ENCODE data around the gene FARP1. TPM values are rescaled to one million over a fixed set of nuclear protein-coding genes. Genes with fewer than 3 reads are reported as not detected.

FARP1 gene
- total RNA-seq, 1 donor from 2014 or later = 14.9 TPM

DNA sequence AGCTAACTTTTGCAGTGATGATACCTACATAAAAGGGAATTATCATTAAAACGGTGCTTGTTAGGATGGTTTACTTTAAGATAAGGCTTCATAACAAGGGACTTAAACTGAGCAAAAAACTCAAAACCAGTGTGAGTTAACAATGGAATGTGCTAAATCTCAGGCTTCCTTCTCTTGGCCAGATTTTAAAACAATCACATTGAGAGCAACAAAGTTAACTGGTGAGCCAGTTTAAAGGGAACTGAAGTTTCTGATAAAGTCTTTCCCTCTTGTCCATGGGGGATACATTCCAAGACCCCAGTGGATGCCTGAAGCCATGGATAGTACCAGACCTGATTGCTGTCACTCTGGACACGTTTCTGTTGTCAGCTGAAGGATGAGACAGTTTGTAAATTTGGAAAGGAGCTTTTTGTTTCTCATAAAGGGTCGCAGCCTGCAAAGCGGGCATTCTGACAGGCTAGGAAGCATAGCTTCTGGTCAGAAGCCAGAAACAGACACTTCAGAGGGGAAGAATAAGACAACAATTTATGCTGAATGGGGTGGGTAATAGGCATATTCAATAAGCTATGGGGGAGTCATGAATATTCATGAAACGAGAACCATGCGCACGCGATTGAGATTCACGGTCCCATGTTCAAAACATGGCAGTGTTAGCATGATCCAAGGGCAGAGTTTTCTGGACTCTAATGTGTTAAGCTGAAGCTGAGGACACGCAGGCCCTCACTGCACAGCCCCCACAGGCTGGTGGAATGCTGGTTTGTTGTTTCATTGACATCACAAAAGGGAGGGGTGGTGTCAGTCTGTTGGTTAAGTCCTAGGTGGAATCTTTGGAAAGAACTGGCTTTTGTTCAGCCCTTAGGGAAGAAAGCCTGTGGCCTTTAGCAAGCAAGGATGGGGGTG lies 184.7 kb downstream of the FARP1 start:
- no peak for DNase-seq (ENCODE audit: low read depth in 2 of 2)

DNA sequence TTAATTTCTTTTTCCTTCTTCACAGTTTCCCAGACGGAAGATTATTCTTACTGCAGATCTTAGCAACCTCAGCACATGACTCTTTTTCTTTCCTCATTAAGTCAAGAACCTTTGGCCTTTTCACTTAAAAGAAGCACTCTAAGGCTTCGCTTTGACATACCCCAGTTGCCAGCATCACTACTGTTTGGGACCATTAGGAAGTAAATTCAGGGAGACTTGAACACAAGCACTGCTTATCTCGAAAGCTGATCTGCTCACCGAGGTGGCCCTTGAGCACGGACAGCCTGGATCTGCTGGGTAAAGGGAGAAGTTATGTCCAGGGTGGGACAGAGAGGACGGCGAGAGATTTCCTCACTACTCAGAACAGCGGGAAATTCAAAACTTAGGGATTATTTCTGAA lies 185.6 kb downstream of the FARP1 start:
- DNase-seq (ENCODE audit: low read depth in 2 of 2) = no peak

DNA sequence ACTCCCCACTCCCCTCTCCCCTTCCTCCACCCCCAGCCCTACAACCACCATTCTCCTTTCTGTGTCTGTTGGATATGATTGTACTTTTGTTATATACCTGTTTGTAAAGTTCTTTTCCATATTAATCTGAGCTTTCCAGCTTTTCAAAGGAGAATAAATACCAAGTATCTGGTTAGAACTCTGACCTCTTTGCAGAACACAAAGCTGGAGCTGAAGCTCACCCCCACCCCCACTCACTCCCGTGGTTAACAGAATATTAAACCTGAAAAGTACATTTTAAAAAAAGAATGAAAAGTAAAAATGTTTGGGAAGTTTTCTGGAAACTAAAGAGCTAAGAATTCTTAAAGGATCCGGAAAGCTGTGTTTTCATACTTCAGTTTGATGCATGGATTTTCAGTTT lies 189.3 kb downstream of the FARP1 start:
- DNase-seq (ENCODE audit: low read depth in 2 of 2) = no peak

DNA sequence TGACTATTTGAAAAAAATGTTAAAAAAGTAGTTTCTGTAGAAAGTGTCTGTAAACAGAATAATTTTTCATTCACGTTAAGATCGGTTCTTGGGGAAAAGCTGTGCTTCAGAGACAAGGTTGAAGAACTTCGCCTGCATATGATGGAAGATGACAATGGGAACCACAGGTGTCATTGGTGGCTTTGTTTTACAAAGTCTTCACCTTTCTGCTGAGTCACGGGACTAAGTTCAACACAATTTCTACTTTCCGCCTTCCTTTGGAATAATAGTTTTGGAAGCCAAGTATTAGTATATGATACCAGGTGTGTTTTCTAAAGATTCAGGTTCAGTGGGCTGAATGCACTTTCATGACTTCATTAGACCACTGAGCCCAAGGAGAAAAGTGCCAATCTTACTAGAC lies 189.8 kb downstream of the FARP1 start:
- no peak for DNase-seq (ENCODE audit: low read depth in 2 of 2)

DNA sequence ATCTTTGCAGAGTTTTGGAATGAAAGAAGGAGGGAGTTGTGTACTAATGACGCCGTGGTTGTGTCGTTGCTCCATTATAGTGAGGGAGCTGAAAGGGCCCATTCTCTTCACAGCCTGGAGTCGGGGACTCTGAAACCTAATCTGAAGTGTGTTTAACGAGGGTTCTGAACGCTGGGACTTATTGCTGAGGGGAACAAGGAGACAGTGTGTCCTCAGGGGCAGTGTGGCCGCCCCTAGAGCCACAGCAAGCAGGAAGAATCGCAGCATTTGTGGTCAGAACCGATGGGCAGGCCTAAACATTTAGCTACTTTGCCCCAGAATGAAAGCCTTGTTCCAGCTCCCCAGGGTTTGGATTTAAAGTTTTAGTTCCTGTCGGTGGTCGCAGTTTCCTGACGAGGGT lies 190.6 kb downstream of the FARP1 start:
- no peak for DNase-seq (ENCODE audit: low read depth in 2 of 2)

DNA sequence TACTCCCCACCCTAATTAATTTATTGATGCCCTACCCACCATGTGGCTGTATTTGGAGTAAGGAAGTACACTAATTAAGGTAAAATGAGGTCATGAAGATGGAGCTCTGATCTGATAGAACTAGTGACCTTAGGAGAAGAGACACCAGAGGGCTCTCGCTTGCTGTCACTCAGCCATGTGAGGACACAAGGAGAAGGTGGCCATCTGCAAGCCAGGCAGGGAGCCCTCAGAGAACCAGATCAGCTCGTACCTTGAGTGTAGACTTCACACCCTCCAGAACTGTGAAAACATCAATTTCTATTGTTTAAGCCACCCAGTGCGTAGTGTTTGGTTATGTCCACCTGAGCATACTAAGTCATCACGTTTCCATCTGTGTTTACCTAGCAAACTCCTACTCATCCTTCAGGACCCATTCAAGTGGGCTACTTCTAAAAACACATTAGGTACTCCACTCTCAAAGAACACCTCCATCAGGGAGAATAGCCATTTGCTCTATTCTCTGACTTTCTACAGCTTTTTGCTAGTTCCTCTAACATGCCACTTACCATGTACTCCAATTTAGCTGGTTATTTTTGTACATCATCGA lies 191.8 kb downstream of the FARP1 start:
- DNase-seq (ENCODE audit: low read depth in 2 of 2) = no peak

DNA sequence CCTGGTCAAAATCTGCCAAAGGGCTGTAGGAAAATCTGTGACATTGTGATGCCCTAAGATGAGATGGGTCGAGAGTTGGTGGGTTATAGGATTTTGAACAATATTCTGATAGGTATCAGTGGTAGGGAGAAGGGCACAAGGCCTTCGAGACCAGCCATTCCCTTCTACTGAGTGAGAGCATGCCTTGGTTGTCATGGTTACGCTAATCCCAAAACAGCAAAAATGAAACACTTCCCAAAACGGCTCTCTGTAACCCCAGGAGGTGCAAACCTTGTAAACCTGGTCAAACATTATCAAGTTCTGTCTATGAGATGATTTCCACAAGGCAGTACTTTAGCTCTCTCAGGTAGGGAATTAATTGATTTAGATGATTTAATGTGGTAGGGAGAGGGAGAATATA lies 192.8 kb downstream of the FARP1 start:
- DNase-seq (ENCODE audit: low read depth in 2 of 2) = no peak

DNA sequence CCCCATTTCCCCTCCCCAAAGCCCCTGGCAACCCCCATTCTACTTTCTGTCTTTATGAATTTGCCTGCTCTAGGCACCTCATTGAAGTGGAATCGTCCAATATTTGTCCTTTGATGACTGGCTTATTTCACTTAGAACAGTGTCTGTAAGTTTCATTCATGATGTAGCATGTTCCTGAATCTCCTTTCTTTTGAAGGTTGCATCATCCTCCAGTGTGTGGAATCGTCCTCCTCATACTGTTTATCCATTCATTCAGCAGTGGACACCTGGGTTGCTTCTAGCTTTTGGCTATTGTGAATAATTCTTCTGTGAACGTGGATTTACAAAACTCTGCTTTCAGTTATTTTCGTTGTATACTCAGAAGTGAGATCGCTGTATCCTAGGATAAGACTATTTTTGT lies 195.4 kb downstream of the FARP1 start:
- DNase-seq (ENCODE audit: low read depth in 2 of 2) = no peak

DNA sequence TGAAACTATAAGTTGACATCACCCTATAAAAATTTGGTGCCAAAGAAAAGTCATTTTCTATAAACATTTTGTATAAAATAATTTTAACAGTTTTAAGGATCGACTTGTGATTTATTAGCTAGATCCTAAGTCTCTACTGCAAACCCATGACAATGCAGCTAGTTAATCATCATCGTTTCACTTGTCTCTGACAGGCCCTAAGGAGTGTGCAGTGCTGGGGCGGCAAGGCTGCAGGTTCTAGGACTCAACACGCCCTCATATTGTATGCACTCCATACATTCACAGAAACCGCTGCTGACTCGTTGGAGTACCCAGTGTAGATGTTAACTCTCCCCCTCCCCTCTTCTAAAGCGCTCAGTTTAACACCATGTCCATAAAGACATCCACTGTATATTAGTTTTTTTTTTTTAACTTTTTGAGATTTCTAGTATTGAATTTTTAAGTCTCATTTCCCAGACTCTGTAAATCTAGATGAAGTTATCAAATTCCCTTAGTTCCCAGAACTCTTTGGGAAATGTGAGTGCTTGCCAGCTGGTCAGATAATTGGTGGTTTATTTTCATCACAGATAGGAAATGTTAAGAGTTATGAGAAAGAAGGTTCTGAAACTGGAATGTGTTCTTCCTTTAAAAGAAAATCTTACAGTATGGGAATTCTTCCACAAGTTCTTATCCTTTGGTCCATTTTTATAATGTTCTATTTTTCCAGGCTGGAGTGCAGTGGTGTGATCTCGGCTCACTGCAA lies 197.0 kb downstream of the FARP1 start:
- DNase-seq (ENCODE audit: low read depth in 2 of 2) = no peak

DNA sequence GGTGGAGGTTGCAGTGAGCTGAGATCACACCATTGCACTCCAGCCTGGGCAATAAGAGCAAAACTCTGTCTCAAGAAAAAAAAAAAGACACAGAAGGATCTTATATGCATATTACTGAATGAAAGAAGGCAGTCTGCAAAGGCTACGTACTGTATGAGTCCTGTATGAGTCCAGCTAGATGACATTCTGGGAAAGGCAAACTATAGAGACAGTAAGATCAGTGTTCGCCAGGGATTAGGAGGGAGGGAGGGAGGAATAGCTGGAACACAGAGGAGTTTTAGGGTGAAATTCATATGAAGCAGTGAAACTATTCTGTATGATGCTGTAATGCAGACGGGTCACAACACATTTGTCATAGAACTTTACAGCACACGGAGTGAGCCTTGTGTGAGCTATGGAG lies 200.1 kb downstream of the FARP1 start:
- no peak for DNase-seq (ENCODE audit: low read depth in 2 of 2)

DNA sequence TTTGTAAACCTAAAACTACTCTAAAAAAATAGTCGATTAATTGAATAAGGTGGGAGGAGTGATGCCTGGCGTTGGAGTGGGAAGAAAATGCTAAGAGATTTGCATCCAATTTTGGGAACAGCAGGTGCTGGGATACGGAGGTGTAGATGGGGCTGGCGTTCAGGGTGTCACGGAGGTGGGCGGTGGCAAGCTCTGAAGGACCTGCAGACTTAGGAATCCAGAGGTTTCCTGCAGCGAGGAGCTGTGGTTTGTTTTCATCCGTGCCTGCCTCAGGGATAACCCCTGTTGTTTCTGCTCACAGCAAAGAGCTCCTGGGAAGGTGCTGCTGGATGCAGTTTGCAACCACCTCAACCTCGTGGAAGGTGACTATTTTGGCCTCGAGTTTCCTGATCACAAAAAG lies 200.6 kb downstream of the FARP1 start:
- no peak for DNase-seq (ENCODE audit: low read depth in 2 of 2)

DNA sequence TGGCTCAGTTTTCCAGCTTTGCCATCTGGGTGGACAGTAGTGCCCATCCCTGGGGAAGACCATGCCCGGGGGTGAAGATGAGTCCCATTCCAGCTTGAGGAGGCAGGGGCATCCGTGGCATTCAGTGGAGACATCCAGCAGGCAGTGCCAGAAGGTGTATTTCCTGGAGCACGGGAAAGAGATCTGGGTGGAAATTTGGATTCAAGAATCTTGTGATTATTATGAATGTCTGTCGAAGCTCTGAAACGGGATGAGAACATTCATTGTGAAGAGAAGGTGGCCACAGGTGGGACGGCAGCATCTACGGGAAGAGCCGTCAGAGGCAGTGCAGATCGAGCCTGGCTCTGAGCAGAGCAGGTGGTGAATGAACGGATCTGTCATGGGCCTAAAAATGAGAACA lies 201.5 kb downstream of the FARP1 start:
- DNase-seq (ENCODE audit: low read depth in 2 of 2) = no peak

DNA sequence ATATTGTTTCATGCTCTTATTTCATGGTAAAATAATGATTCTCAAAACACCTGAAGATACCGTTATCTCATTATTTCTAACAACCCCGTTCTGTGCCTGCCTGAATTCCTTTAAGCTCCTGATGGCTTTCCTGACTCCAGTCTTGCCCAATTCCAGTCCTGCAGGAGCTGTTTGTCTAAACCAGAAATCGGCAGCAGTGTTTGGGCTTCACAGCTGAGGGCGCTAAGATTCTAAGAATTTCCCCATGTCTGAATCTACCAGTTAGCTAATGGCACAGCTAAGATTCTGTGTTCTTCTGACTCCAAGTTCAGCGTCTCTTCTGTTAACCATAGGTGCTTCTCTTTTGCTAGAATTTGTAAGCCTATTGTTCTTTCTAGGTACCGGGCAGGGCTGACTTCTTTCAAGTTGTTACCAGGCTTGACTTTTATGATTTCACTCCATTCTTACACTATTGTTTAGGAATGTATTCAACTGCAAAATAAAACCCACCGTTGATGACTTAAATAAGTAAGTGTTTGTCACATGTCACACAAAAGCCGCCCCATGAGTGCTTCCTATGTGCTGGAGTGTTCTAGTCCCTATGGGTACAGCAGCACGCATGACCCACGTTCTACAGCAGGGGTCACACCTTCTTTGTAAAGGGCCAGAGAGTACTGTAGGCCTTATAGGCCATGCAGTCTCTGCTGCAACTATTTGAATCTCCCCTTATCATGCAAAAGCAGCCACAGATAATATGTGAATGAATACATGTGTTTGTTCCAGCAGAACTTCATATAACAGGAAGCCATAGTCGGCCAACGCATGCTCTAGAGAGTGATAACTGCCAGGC lies 202.4 kb downstream of the FARP1 start:
- DNase-seq (ENCODE audit: low read depth in 2 of 2) = no peak

DNA sequence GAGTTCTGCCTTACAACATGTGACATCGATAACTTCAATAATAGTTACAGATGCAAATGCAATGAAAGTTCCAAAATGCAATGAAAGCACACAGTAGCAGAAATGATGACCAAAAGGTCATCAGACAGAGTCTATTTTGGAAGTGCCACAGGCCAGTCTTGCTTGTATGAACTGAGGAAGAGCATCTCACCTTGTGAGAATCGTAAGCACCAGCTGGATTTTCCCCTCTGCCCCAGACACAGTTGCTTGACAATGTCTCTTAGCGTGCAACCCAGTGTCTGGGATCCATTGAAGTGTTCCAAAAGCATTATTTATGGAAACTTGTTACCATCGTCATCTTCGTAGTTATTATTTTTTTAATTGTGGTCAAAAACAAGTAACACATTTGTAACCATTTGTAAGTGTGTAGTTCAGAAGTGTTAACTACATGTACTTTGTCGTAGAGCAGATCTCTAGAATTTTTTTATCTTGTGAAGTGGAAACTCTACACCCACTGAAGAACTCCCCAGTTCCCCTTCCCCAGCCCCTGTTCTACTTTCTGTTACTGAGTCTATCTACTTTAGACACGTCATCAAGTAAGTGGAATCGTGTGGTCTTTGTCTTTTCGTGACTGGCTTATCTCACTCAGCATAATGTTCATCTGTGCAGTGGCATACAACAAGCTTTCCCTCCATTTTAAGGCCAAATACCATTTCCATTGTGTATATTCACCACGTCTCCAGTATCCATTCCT lies 204.2 kb downstream of the FARP1 start:
- DNase-seq (ENCODE audit: low read depth in 2 of 2) = no peak

DNA sequence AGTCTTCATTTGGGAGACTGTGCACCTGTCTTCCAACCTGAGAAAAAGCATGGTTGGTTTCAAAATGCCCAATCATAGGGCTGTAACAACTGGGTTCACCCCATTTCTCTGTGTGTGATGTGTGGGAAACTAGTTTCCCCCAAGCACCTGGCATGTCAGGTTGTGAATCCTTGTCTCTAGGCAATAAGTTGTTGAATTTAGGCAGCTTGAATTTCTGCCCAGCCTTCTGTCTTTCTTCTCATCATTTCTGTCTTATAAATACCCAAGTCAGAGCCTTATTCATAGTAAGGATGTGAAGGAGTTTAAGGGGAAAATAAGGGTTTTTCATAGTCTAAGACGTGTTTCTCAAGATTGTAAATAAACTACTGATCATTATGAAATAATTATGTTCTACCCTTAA lies 204.9 kb downstream of the FARP1 start:
- no peak for DNase-seq (ENCODE audit: low read depth in 2 of 2)

DNA sequence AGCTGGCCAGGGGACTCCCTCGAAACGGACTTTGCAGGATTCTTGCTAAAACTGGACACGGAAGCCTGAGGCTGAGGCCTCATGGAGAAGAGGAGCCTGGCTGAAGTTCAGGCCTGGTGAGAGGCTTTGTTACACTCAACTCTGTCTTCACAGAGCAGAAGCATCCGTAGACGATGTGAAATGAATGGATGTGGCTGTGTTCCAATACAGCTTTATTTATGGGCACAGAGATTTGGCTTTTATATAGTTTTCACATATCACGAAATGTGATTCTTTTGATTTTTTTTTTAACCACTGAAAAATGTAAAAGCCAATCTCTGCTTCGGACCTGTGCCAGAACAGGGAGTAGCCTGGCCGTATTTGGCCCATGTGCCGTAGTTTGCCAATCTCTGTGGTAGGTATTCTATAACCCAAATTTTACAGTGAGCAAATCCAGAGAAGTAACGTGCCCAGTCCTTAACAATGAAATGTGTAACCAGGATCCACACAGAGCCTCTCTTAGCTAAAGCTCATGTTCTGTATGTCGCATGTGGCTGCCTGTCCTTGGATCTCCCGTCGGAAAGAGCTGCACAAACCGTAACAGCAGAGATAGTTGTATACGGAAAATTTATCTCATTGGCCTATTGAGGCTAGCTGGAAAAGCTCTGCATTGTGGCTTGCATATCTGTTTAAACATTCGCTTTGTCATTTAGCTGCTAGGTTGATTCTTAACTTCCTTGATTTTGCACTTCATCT lies 205.7 kb downstream of the FARP1 start:
- DNase-seq (ENCODE audit: low read depth in 2 of 2) = peak in 1 of 2 donors; percentile 7

DNA sequence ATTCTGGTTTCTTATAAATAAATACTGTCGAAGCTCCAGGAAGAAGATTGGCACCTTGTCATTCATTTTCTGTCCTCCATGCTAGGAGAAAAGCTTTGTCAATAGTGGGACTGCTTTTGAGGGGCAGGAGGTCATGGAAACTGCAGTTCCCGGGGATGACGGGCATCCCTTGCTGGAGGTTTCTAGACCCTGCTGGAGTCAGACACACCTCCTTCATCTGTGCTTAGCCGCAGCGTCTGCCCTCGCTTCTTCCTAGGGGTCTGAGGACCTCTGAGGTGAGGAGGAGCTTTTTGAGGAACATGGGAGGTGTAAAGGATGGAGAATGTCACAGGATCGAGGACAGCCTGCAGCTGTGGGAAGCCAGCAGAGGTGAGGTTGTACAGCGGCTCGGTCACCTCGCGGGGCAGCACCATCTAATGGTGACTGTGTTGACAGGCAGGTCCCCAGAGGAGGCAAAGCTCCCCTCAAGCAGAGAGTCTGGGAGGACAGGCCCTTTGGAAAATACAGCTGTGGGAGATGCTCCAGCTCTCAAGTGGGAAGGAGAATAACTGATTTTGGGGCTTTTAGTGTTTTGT lies 206.9 kb downstream of the FARP1 start:
- DNase-seq (ENCODE audit: low read depth in 2 of 2) = peak; percentile 15 to 47

DNA sequence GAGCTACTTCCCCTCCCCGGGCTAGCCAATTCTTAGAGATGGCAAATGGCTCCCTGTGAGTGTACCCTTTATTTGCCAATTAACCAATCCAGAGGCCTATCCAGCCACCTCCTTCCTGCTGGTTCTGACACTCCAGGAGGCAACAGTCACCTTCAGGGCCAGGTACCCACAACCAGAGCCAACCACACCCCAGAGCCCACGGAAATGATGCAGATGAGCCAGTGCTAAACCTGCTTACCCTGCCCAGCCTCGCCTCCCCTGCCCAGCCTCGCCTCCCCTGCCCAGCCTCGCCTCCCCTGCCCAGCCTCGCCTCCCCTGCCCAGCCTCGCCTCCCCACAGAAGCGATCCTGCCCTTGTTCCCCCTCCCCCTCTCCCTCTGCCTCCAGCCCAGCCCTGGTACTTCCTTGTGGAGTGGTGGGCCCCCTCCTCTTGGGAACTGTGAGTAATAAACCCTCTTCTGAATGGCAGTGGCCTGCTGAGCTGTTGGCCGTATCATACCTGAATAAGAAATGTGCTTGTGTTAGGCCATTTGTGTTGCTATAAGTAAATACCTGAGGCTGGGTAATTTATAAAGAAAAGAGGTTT lies 207.9 kb downstream of the FARP1 start:
- DNase-seq (ENCODE audit: low read depth in 2 of 2) = no peak

DNA sequence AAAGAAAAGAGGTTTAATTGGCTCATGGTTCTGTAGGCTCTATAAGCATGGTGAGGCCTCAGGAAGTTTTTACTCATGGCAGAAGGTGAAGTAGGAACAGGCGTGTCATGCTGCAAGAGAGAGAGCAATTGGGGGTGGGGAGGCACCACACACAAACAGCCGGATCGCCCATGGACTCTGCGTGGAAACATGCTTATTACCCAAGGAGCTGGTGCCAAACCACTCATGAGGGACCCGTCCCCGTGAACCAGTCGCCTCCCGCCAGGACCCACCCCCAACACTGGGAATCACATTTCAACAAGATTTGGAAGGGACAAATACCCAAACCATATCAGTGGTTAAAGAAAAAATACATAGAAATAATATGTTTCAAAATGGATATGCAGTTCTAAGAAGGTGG lies 208.7 kb downstream of the FARP1 start:
- no peak for DNase-seq (ENCODE audit: low read depth in 2 of 2)

DNA sequence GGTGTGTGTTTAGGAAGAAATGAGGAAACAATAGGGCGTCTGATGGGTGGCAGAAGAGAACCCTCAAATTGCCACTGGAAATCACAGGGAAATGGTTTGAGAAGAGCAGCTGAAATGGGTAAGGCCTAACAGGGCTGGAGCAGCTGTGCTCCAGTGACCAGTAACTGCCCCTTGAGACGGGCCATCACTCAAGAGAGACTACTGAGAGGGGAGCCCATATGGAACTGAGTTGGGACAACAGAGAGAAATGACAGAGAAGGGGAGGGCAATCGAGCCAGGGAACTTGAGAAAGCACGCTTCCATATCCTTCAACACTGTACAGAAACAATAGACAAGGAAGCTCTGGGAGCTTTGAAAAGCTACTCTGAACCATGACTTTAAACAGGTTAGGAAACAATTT lies 209.3 kb downstream of the FARP1 start:
- no peak for DNase-seq (ENCODE audit: low read depth in 2 of 2)
